ENCODE measurements around the gene RGL3. TPM values are rescaled to one million over a fixed set of nuclear protein-coding genes. Genes with fewer than 3 reads are reported as not detected.
"Not testable (repeated sequence)": the region's sequence is repeated elsewhere in the genome, so short reads cannot be mapped to it uniquely, and the experiment has no call there.

Gene RGL3
- total and polyA plus RNA-seq, 10 donors = 5.1 to 57.7 (median 23.0) TPM

DNA sequence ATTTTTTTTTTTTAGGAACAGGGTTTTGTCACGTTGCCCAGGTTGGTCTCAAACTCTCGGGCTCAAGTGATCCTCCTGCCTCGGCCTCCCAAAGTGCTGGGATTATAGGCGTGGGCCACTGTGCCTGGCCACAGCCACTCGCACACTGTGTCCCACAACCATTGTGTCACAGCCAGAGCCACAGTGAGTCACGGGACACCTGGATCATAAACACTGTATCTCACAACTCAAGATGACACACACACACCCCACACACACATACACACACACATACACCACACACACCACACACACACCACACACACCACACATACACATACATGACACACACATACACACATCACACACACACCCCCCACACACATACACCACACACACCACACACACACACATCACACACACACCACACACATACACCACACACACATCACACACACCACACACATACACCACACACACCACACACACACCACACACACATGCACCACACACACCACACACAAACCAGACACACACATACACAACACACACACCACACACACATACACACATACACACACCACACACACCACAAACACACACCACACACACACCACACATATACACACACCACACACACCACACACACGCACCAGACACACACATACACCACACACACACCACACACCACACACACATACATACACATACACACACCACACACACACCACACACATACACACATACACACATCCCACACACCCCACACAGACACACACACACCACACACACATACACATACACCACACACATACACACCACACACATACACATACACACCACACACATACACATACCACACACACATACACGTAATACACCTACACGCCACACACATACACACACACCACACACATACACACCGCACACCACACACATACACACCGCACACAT lies 45.5 kb upstream of the RGL3 start:
- no peaks in the 10 kb centered on the region for H3K36me3 ChIP-seq
- no peak overlapping the region for H3K27ac ChIP-seq
- H3K4me1 ChIP-seq = no peaks in the 10 kb centered on the region
- no peaks in the 10 kb centered on the region for H3K9me3 ChIP-seq
- peaks cover 0 to 31% (median 7%) of the 10 kb centered on the region in 7 donors for H3K27me3 ChIP-seq (replicated peaks in 1 of 7)
- WGBS, 5 donors = 81 to 86% (median 85%) methylated on average over 11 of the region's 11 CpGs
- H3K4me3 ChIP-seq = no peak overlapping the region
- intact Hi-C loops (cut with DNase I; ENCODE audit: low total_unique reads) = no loop called here
- TF ChIP-seq POLR2A (IDR thresholded peaks at IDR 0.05) (no peak), POLR2AphosphoS5 (IDR thresholded peaks at IDR 0.05) (no peak)
- TF ChIP-seq, protein P1, sequence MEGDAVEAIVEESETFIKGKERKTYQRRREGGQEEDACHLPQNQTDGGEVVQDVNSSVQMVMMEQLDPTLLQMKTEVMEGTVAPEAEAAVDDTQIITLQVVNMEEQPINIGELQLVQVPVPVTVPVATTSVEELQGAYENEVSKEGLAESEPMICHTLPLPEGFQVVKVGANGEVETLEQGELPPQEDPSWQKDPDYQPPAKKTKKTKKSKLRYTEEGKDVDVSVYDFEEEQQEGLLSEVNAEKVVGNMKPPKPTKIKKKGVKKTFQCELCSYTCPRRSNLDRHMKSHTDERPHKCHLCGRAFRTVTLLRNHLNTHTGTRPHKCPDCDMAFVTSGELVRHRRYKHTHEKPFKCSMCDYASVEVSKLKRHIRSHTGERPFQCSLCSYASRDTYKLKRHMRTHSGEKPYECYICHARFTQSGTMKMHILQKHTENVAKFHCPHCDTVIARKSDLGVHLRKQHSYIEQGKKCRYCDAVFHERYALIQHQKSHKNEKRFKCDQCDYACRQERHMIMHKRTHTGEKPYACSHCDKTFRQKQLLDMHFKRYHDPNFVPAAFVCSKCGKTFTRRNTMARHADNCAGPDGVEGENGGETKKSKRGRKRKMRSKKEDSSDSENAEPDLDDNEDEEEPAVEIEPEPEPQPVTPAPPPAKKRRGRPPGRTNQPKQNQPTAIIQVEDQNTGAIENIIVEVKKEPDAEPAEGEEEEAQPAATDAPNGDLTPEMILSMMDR (IDR thresholded peaks at IDR 0.05 in 8 of 11, conservative IDR thresholded peaks at IDR 0.05 in 3 of 11) = no peak
- no peak for DNase-seq

DNA sequence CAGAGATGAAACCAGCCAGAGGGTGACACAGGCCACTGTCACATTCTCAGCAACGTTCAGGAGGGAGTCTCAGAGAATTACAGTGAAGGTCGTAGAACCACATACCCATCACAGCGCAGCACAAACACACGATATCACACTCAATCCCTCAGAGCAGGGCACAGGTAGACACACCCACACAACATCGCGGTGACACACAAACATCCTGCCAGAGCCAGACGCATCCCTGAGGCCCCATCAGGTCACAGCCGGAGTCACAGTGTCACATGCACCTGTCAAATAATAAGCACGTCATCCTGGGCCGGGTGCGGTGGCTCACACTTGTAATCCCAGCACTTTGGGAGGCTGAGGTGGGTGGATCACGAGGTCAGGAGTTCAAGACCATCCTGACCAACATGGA lies 44.3 kb upstream of the RGL3 start:
- DNase-seq = no peak
- Histone ChIP-seq H3K4me1 (no peaks in the 10 kb centered on the region), H3K9me3 (no peaks in the 10 kb centered on the region), H3K36me3 (no peaks in the 10 kb centered on the region), H3K4me3 (no peak overlapping the region), H3K27me3 (replicated peaks in 1 of 7) (peaks cover 0 to 35% (median 7%) of the 10 kb centered on the region in 7 donors), H3K27ac (no peak overlapping the region)
- TF ChIP-seq POLR2A (IDR thresholded peaks at IDR 0.05) (no peak), POLR2AphosphoS5 (IDR thresholded peaks at IDR 0.05) (no peak)
- TF ChIP-seq, protein P1 (IDR thresholded peaks at IDR 0.05 in 8 of 11, conservative IDR thresholded peaks at IDR 0.05 in 3 of 11) = no peak
- WGBS, 5 donors = 69 to 78% (median 76%) methylated on average over 6 to 12 of the region's 12 CpGs
- intact Hi-C loops (cut with DNase I; ENCODE audit: low total_unique reads) = no loop called here

DNA sequence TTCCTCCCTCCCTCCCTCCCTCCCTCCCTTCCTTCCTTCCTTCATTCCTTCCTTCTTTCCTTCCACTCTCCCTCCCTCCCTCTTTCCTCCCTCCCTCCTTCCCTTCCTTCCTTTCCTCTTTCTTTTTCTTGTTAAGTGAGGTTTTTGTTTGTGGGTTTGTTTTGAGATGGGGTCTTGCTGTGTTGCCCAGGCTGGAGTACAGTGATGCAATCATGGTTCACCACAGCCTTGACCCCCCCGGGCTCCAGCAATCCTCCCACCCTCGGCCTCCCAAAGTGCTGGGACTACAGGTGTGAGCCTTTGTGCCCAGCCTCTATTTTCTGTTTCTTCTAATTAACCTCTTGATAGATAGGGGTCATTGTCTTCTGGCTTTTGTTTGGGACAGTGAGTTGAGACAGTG lies 42.3 kb upstream of the RGL3 start:
- Histone ChIP-seq H3K4me3 (no peak overlapping the region), H3K4me1 (no peaks in the 10 kb centered on the region), H3K9me3 (no peaks in the 10 kb centered on the region), H3K27me3 (replicated peaks in 1 of 7) (peaks cover 0 to 38% (median 7%) of the 10 kb centered on the region in 7 donors), H3K27ac (no peak overlapping the region), H3K36me3 (no peaks in the 10 kb centered on the region)
- TF ChIP-seq, protein P1 (IDR thresholded peaks at IDR 0.05 in 8 of 11, conservative IDR thresholded peaks at IDR 0.05 in 3 of 11) = no peak
- TF ChIP-seq POLR2A (IDR thresholded peaks at IDR 0.05) (no peak), POLR2AphosphoS5 (IDR thresholded peaks at IDR 0.05) (no peak)
- DNase-seq = no peak
- intact Hi-C loops (cut with DNase I; ENCODE audit: low total_unique reads) = no loop called here
- 50 to 71% (median 64%) methylated on average over 2 of the region's 2 CpGs for WGBS, 5 donors

DNA sequence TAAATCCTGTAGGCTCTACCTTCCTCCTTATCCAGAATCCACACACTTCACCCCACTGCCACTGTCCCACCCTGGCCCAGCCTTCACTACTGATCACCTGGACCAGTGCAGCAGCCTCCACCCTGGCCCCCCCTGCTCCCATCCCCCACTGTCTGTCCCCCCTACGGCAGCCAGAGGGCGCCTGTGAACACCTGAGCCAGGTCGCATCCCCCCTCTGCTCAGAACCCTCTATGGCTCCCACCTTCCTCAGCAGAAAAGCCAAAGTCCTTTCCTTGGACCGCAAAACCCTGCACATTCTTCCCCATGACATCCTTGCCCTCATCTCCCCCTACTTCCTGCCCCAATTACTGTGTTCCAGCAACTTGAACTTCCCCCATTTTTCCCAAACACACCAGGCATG lies 41.1 kb upstream of the RGL3 start:
- Histone ChIP-seq H3K36me3 (no peaks in the 10 kb centered on the region), H3K4me3 (no peak overlapping the region), H3K4me1 (no peaks in the 10 kb centered on the region), H3K9me3 (no peaks in the 10 kb centered on the region), H3K27ac (no peak overlapping the region), H3K27me3 (replicated peaks in 1 of 7) (peaks cover 0 to 26% (median 7%) of the 10 kb centered on the region in 7 donors)
- WGBS, 5 donors = 54 to 64% (median 57%) methylated on average over 4 of the region's 4 CpGs
- intact Hi-C loops (cut with DNase I; ENCODE audit: low total_unique reads) = no loop called here
- DNase-seq = no peak
- TF ChIP-seq POLR2AphosphoS5 (IDR thresholded peaks at IDR 0.05) (no peak), POLR2A (IDR thresholded peaks at IDR 0.05) (no peak)
- TF ChIP-seq, protein P1 (IDR thresholded peaks at IDR 0.05 in 8 of 11, conservative IDR thresholded peaks at IDR 0.05 in 3 of 11) = peak in 3 of 11 experiments; percentile 11 to 33 (median 12)

DNA sequence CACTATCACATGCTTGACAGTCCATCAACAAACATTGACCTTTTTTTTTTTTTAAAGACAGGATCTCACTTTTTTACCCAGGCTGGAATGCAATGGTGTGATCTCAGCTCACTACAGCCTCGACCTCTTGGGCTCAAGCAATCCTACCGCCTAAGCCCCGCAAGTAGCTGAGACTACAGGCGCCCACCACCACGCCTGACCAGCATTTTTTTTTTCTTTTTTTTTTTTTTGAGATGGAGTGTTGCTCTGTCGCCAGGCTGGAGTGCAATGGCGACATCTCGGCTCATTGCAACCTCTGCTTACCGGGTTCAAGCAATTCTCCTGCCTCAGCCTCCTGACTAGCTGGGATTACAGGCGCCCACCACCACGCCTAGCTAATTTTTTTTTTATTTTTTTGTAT lies 39.8 kb upstream of the RGL3 start:
- H3K9me3 ChIP-seq; intact Hi-C loops (cut with DNase I; ENCODE audit: low total_unique reads); H3K36me3 ChIP-seq; H3K4me1 ChIP-seq; DNase-seq; H3K27ac ChIP-seq; H3K4me3 ChIP-seq: not testable (repeated sequence)
- peaks cover 0 to 26% (median 7%) of the 10 kb centered on the region in 7 donors for H3K27me3 ChIP-seq (replicated peaks in 1 of 7)
- WGBS, 5 donors = 77 to 85% (median 80%) methylated on average over 11 of the region's 11 CpGs
